ENCODE measurements around the gene CCDC30.

CCDC30 gene

DNA sequence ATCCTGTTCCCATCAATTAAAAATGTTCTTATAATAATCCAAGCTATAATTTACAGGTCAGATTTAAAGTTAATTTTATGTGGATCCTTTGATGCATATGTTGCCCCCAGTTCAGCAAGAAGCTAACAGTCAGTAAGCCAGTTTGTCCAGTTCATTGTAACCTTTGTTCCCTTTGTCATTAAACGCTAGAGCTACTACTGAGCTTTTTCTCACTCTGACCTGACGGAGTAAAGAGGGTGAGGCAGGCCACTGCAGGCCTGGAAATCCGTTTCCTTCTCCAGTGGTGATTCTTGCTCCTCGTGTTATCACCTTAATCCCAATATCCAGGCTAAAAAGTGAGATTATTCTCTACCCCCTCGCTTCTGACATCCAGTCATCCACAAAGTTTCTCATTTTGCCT is 229.4 kb downstream of the CCDC30 start:
- DNase-seq (ENCODE audit: low read depth in 2 of 2) = no peak

DNA sequence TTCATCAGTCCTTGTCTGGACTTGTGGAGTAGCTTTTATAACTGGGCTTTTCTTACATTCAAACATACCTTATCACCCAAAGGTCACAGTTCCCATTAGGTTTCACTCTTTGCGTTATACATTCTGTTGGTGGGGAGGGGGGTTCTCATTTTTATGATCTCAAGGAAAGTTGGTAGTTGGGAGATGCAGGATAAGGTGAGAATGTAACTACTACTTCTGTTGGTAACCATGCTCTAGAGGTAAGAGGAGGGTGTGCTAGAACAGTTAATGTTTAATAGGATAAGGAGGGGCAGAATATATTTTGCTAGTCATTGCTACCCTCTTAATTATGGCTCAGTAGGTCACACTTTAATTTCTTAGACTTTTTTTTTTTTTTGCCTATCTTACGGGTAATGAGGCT is 229.8 kb downstream of the CCDC30 start:
- DNase-seq (ENCODE audit: low read depth in 2 of 2) = no peak

DNA sequence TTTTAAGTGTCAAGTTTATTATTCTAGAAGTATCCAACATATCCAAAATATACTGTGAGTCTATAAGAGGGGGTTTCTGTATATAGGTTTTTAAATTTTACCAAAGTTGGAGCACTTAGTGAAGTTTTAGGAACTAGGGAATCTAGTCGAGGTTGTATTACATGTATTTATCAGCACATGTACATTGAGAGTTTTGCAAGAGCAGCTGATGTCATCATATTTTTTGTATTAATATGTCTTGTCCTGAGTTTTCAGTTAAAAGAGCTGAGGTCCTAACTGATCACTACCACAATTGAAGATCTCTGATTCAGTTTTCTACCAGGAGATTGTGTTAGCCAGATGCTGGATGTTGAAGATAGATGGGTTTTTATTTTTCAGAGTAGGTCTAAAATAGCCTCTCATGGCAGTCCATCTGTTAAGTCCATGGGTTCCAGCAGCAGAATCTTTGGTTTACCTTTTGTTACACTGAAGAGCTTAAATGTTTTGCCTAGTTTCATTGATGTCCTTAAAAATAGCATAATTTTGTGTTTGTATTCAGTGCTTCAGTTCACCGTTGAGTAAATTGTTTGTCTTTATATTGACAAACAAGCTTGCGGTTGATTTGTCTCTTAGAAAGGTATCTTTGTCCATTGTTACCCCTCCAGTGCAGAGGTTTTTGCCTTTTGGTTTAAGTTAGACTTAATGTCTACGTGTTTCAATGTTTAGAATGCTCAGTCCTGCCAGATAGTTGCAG is 235.2 kb downstream of the CCDC30 start:
- no peak for DNase-seq (ENCODE audit: low read depth in 2 of 2)

DNA sequence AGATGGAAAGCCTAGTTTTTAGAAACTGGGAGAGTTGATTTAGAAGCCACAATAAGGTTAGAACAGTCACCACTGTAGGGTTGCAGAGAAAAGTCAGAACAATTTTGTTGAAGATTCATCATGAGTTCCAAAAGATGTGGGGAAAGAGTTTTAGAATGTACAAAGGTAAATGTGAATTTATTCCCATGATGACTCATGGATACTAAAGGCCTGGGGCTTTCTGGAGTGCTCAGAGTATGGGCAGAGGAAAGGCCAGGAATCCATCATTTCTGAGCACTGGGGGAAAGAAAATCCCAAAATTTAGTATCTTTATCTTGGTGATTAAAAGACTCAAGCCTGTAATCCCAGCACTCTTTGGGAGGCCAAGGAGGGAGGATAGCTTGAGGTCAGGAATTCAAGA is 236.9 kb downstream of the CCDC30 start:
- DNase-seq (ENCODE audit: low read depth in 2 of 2) = no peak

DNA sequence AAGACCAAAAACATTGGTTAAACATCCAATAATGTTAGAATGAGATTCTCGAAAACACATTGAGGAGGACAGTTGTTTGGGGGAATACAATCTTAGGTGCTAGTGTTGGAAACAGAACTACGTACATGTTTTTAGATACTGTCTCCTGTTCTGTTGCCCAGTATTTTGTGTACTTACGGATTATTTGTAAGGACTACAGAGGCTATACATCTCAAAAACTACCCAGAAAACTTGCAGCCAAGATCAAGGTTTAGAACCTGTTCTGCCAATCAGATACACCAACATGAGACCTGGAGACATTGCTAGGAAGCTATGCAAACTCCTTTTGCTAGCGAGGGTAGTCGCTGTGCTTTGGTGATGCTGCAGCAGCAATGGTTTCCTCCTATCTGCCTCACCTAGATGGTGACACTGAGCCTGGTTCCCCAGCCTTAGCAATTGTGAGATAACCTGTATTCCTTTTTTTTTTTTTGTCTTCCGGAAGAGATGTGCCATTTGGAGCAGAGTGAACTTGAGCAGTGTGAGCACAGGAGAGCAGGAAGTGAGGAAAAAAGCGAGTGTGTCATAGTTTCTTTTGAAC is 240.9 kb downstream of the CCDC30 start:
- DNase-seq (ENCODE audit: low read depth in 2 of 2) = no peak
